GM21576 (cell line): ENCODE measurements around the gene AKR7A3.
A peak's percentile ranks its signal among the peaks of the same experiment; 100 is the strongest.
"Not testable (repeated sequence)": the region's sequence is repeated elsewhere in the genome, so short reads cannot be mapped to it uniquely, and the experiment has no call there.

Experiments used
- ATAC-seq: cut with Tn5 transposase; IDR thresholded peaks from one replicate; pipeline ENCODE4 v1.9.1; 2021; ENCODE audit warnings: mild to moderate bottlenecking, moderate library complexity; ENCODE audit not compliant: unreplicated experiment

The AKR7A3 gene

GRCh38 chr1:19257178-19257914 lies 31.2 kb downstream of the AKR7A3 start:
- ATAC-seq = no peak

DNA sequence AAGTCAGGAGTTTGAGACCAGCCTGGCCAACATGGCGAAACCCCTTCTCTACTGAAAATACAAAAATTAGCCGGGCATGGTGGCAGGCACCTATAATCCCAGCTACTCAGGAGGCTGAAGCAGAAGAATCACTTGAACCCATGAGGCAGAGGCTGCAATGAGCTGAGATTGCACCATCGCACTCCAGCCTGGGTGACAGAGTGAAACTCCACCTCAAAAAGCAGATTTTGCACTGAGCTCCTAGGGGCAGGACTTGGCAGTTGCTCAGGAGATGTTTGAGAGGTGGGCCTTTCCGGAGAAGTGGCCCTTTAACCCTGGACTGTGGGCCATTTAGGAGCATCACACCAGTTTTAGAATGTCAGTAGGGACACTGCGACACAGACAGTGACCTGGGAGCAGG lies 32.3 kb downstream of the AKR7A3 start:
- ATAC-seq = not testable (repeated sequence)

DNA sequence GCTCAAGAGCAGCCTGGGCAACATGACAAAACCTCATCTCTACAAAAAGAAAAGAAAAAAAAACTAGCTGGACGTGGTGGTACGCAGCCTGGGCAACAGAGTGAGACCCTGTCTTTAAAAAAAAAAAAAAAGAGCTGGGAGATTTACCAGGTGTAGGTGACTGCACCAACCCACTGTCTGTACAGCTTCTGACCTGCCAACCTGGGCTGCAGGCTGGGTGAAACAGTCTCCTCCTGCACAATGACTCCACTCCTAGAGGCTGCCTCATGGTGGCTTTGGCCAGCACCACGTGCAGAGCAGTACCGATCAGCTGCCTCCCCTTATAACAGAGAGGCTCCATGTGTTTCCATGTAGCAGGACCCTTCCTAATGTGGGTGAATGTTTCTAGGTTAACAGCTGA lies 33.3 kb downstream of the AKR7A3 start:
- ATAC-seq = no peak

DNA sequence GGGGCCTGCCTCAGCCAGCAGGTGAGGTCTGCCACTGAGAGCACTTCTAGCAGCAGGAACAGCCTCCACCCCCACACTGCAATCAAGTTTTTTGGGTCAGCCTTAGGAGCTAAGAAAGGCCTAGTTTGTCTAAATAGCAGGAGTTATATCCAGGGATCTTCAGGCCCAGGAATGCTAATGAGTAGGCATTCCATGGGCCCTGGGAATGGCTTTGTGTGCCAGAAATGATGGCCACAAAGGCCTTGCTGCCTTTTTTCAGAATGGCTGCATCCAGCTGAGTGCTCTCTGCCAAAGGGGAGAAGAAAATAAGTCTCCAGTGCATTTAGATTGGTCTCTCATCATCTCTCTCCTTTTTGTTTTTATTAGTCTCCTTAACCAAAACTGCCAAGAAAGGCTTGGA lies 34.2 kb downstream of the AKR7A3 start:
- no peak for ATAC-seq

- ATAC-seq = peak; percentile 83
These were observed 37.0 kb downstream of the AKR7A3 start, which contains the start of the genes EMC1 and MRTO4 for GRCh38 chr1:19251305-19252196. Gene EMC1 (minus strand): TSS chr1:19251524. CDS start chr1:19251509, 15 bp downstream. Gene MRTO4 (plus strand): TSS chr1:19251805. CDS start chr1:19251836, 31 bp downstream.

GRCh38 chr1:19250629-19251304 lies 37.8 kb downstream of the AKR7A3 start:
- no peak for ATAC-seq

GRCh38 chr1:19240673-19241538 lies 47.7 kb downstream of the AKR7A3 start:
- ATAC-seq = peak; percentile 63

DNA sequence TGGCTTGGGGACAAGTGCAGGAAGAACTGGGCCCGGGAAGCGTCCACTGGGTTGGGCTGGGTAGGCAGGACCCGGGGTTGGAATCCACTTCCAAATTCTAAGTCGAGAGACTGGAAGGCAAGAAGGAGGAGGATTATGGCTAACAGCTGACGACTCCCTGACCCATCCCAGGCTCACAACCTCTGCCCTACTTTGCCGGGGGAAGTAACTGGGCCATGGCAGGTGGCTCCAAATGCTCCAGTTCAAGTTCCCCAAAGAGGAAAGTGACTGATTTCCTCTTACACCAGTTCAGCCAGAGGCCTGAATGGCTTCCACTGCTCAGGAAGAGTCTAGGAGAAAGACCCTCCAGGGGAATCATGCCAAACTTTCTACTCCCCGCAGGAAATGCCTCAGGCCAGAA lies 48.7 kb downstream of the AKR7A3 start:
- ATAC-seq = no peak

GRCh38 chr1:19234224-19234623 lies 54.3 kb downstream of the AKR7A3 start:
- no peak for ATAC-seq
